ENCODE data around the gene CXCL13.

Gene CXCL13

DNA sequence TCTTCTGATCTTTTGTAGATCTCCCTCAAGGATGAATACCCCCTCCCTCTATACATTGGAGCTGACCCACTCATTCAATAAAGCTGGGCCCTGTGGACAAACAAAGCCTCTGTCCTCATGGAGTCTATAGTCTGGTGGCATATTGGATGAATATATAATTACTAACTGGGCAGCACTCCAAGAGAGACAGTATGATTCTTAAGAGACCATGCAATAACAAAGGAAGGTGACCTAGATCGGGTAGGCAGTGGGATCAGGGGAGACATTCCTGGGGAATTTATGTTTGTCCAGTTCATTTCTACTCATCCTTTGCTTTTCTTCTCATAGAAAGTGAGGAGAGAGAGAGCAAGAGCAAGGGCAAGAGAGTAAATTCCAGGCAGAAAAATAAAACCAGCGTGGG, 23.5 kb upstream of the CXCL13 start:
- no peaks in the 10 kb centered on the region for H3K79me2 ChIP-seq (ENCODE audit: insufficient read depth, low read length)
- H3K4me2 ChIP-seq (ENCODE audit: insufficient read depth, low read length), result no peak overlapping the region
- no peaks in the 10 kb centered on the region for H3K27me3 ChIP-seq (ENCODE audit: insufficient read depth, low read length, poor library complexity)
- H3K36me3 ChIP-seq (ENCODE audit: insufficient read depth, low read length), result no peaks in the 10 kb centered on the region
- no peak overlapping the region for H2AFZ ChIP-seq (ENCODE audit: low read depth, low read length)
- H3K4me3 ChIP-seq (ENCODE audit: low read depth in 1 of 2, low read length in 2 of 2), result no peak overlapping the region
- no peaks in the 10 kb centered on the region for H3K9me3 ChIP-seq (ENCODE audit: insufficient read depth, low read length, severe bottlenecking)
- H3K9ac ChIP-seq (ENCODE audit: low read depth, low read length), result no peak overlapping the region
- DNase-seq, result no peak
- TF ChIP-seq, protein P1, sequence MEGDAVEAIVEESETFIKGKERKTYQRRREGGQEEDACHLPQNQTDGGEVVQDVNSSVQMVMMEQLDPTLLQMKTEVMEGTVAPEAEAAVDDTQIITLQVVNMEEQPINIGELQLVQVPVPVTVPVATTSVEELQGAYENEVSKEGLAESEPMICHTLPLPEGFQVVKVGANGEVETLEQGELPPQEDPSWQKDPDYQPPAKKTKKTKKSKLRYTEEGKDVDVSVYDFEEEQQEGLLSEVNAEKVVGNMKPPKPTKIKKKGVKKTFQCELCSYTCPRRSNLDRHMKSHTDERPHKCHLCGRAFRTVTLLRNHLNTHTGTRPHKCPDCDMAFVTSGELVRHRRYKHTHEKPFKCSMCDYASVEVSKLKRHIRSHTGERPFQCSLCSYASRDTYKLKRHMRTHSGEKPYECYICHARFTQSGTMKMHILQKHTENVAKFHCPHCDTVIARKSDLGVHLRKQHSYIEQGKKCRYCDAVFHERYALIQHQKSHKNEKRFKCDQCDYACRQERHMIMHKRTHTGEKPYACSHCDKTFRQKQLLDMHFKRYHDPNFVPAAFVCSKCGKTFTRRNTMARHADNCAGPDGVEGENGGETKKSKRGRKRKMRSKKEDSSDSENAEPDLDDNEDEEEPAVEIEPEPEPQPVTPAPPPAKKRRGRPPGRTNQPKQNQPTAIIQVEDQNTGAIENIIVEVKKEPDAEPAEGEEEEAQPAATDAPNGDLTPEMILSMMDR (IDR thresholded peaks at IDR 0.05; ENCODE audit: borderline replicate concordance, extremely low read depth, low read length, poor library complexity, severe bottlenecking), result no peak
- no peak for TF ChIP-seq EZH2 (IDR thresholded peaks at IDR 0.05; ENCODE audit: borderline replicate concordance, low read depth, low read length, severe bottlenecking)
- no peaks in the 10 kb centered on the region for H4K20me1 ChIP-seq (ENCODE audit: insufficient read depth, low read length)
- ATAC-seq (ENCODE audit: insufficient read depth, low read depth), result no peak
- no peak overlapping the region for H3K27ac ChIP-seq (ENCODE audit: low read length)
- no peaks in the 10 kb centered on the region for H3K4me1 ChIP-seq (ENCODE audit: insufficient read depth, low read length)

DNA sequence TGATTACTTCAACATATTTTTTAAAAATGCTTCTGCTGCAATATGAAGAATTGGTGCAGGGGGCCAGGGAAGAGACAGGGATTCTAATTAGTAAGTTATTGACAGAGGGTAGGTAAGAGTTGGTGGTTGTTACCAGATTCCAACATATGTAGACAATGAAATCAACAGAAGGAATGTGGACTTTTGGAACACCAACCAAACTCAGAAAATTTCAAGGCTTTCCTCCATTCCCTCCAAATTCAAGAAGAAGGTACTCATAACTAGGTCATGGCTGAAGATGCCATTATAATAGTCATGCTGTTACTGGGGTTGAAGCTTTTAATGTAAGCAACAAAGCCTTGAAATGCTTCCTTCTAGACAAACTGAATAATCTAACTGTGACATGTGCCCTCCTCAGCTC, 22.9 kb upstream of the CXCL13 start:
- Histone ChIP-seq H3K4me1 (ENCODE audit: insufficient read depth, low read length) (no peaks in the 10 kb centered on the region), H2AFZ (ENCODE audit: low read depth, low read length) (no peak overlapping the region), H3K9ac (ENCODE audit: low read depth, low read length) (no peak overlapping the region), H4K20me1 (ENCODE audit: insufficient read depth, low read length) (no peaks in the 10 kb centered on the region), H3K9me3 (ENCODE audit: insufficient read depth, low read length, severe bottlenecking) (no peaks in the 10 kb centered on the region), H3K36me3 (ENCODE audit: insufficient read depth, low read length) (no peaks in the 10 kb centered on the region), H3K27ac (ENCODE audit: low read length) (no peak overlapping the region), H3K4me3 (ENCODE audit: low read depth in 1 of 2, low read length in 2 of 2) (no peak overlapping the region), H3K27me3 (ENCODE audit: insufficient read depth, low read length, poor library complexity) (no peaks in the 10 kb centered on the region), H3K79me2 (ENCODE audit: insufficient read depth, low read length) (no peaks in the 10 kb centered on the region), H3K4me2 (ENCODE audit: insufficient read depth, low read length) (no peak overlapping the region)
- ATAC-seq (ENCODE audit: insufficient read depth, low read depth), result no peak
- no peak for DNase-seq
- TF ChIP-seq EZH2 (IDR thresholded peaks at IDR 0.05; ENCODE audit: borderline replicate concordance, low read depth, low read length, severe bottlenecking), result no peak
- TF ChIP-seq, protein P1 (IDR thresholded peaks at IDR 0.05; ENCODE audit: borderline replicate concordance, extremely low read depth, low read length, poor library complexity, severe bottlenecking), result no peak

DNA sequence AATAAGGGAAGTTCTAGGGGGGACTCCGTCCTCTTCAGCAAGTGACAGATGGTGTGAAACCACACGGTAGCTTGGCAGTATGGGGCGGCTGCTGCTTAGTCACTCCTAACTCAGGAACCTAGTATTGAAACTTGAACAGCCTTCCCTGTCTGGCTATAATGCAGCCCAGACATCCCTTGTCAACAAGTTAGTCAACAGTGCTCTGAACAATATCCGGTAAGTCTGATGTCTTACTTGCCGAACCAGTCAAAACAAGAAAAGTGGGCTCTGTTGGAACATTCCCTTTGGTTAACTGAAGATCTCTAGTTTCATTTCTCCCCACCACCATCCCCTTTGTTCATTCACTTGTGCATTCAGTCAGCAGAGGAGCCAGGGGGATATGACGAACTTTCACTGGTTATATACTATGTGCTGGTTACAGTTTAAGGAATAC, 18.7 kb upstream of the CXCL13 start:
- ATAC-seq (ENCODE audit: insufficient read depth, low read depth) (no peak), DNase-seq (no peak)
- Histone ChIP-seq H3K9ac (ENCODE audit: low read depth, low read length) (no peak overlapping the region), H3K9me3 (ENCODE audit: insufficient read depth, low read length, severe bottlenecking) (no peaks in the 10 kb centered on the region), H4K20me1 (ENCODE audit: insufficient read depth, low read length) (no peaks in the 10 kb centered on the region), H3K4me2 (ENCODE audit: insufficient read depth, low read length) (no peak overlapping the region), H3K79me2 (ENCODE audit: insufficient read depth, low read length) (no peaks in the 10 kb centered on the region), H3K4me1 (ENCODE audit: insufficient read depth, low read length) (no peaks in the 10 kb centered on the region), H3K27ac (ENCODE audit: low read length) (no peak overlapping the region), H3K4me3 (ENCODE audit: low read depth in 1 of 2, low read length in 2 of 2) (no peak overlapping the region), H2AFZ (ENCODE audit: low read depth, low read length) (no peak overlapping the region), H3K27me3 (ENCODE audit: insufficient read depth, low read length, poor library complexity) (no peaks in the 10 kb centered on the region), H3K36me3 (ENCODE audit: insufficient read depth, low read length) (no peaks in the 10 kb centered on the region)
- no peak for TF ChIP-seq EZH2 (IDR thresholded peaks at IDR 0.05; ENCODE audit: borderline replicate concordance, low read depth, low read length, severe bottlenecking)
- TF ChIP-seq, protein P1 (IDR thresholded peaks at IDR 0.05; ENCODE audit: borderline replicate concordance, extremely low read depth, low read length, poor library complexity, severe bottlenecking), result no peak

GRCh38 chr4:77590482-77590881, 15.1 kb upstream of the CXCL13 start:
- no peaks in the 10 kb centered on the region for H3K27me3 ChIP-seq (ENCODE audit: insufficient read depth, low read length, poor library complexity)
- ATAC-seq (ENCODE audit: insufficient read depth, low read depth), result no peak
- H3K79me2 ChIP-seq (ENCODE audit: insufficient read depth, low read length), result no peaks in the 10 kb centered on the region
- TF ChIP-seq, protein P1 (IDR thresholded peaks at IDR 0.05; ENCODE audit: borderline replicate concordance, extremely low read depth, low read length, poor library complexity, severe bottlenecking), result no peak
- TF ChIP-seq EZH2 (IDR thresholded peaks at IDR 0.05; ENCODE audit: borderline replicate concordance, low read depth, low read length, severe bottlenecking), result no peak
- no peaks in the 10 kb centered on the region for H3K36me3 ChIP-seq (ENCODE audit: insufficient read depth, low read length)
- no peak overlapping the region for H3K4me2 ChIP-seq (ENCODE audit: insufficient read depth, low read length)
- H2AFZ ChIP-seq (ENCODE audit: low read depth, low read length), result no peak overlapping the region
- H3K9ac ChIP-seq (ENCODE audit: low read depth, low read length), result no peak overlapping the region
- no peak for DNase-seq
- no peak overlapping the region for H3K4me3 ChIP-seq (ENCODE audit: low read depth in 1 of 2, low read length in 2 of 2)
- H3K9me3 ChIP-seq (ENCODE audit: insufficient read depth, low read length, severe bottlenecking), result no peaks in the 10 kb centered on the region
- no peaks in the 10 kb centered on the region for H3K4me1 ChIP-seq (ENCODE audit: insufficient read depth, low read length)
- H3K27ac ChIP-seq (ENCODE audit: low read length), result no peak overlapping the region
- no peaks in the 10 kb centered on the region for H4K20me1 ChIP-seq (ENCODE audit: insufficient read depth, low read length)
